Brain pericyte (primary cell): ENCODE data around the gene CAPNS2.

Experiments used
- DNase-seq: peaks from one replicate; pipeline ENCODE4 v3.0.0-alpha.2; 2012; ENCODE audit warnings: low read depth, low spot score

The CAPNS2 gene

GRCh38 chr16:55566432-55567175 is at the start of gene CAPNS2:
CAPNS2 (plus strand) TSS chr16:55566684; CDS start chr16:55566757, 73 bp downstream.
- DNase-seq, result no peak

- DNase-seq, result no peak
Measured at GRCh38 chr16:55521792-55522191, 44.7 kb upstream of the CAPNS2 start.

GRCh38 chr16:55526441-55526840 is 40.0 kb upstream of the CAPNS2 start:
- DNase-seq, result no peak

- DNase-seq, result no peak
Measured at GRCh38 chr16:55527885-55528284, 38.6 kb upstream of the CAPNS2 start.

GRCh38 chr16:55529018-55529417 is 37.5 kb upstream of the CAPNS2 start:
- no peak for DNase-seq

GRCh38 chr16:55530316-55530856 is 36.1 kb upstream of the CAPNS2 start:
- no peak for DNase-seq

- DNase-seq, result no peak
Measured at GRCh38 chr16:55532227-55532626, 34.3 kb upstream of the CAPNS2 start.

GRCh38 chr16:55534756-55535155 is 31.7 kb upstream of the CAPNS2 start:
- DNase-seq, result no peak

GRCh38 chr16:55539049-55539448 is 27.4 kb upstream of the CAPNS2 start:
- no peak for DNase-seq

GRCh38 chr16:55539488-55539887 is 27.0 kb upstream of the CAPNS2 start:
- no peak for DNase-seq

- no peak for DNase-seq
Measured at GRCh38 chr16:55540221-55540620, 26.3 kb upstream of the CAPNS2 start.

GRCh38 chr16:55542459-55543082 is 23.9 kb upstream of the CAPNS2 start:
- DNase-seq, result no peak

- DNase-seq, result no peak
Measured at GRCh38 chr16:55543472-55543871, 23.0 kb upstream of the CAPNS2 start.

GRCh38 chr16:55552621-55553020 is 13.9 kb upstream of the CAPNS2 start:
- DNase-seq, result no peak

GRCh38 chr16:55555436-55555835 is 11.0 kb upstream of the CAPNS2 start:
- DNase-seq, result no peak

- no peak for DNase-seq
Measured at GRCh38 chr16:55557186-55557585, 9.3 kb upstream of the CAPNS2 start.

- no peak for DNase-seq
Measured at GRCh38 chr16:55559233-55559632, 7.3 kb upstream of the CAPNS2 start.

- no peak for DNase-seq
Measured at GRCh38 chr16:55559933-55560516, 6.5 kb upstream of the CAPNS2 start.

- DNase-seq, result no peak
Measured at GRCh38 chr16:55561319-55561848, 5.1 kb upstream of the CAPNS2 start.

- no peak for DNase-seq
Measured at GRCh38 chr16:55562936-55563335, 3.5 kb upstream of the CAPNS2 start.

GRCh38 chr16:55563797-55564196 is 2.7 kb upstream of the CAPNS2 start:
- DNase-seq, result no peak

GRCh38 chr16:55565086-55565485 is 1.4 kb upstream of the CAPNS2 start:
- DNase-seq, result no peak
